HG03439 (cell line): Measurements from ENCODE around the gene PARD3.
"Not testable (repeated sequence)": the region's sequence is repeated elsewhere in the genome, so short reads cannot be mapped to it uniquely, and the experiment has no call there.

Experiments
- ATAC-seq: cut with Tn5 transposase; IDR thresholded peaks from one replicate; pipeline ENCODE4 v1.9.1; 2021; ENCODE audit warnings: mild to moderate bottlenecking, moderate library complexity; ENCODE audit not compliant: unreplicated experiment

Gene PARD3

GRCh38 chr10:34290412-34291081 is 524.5 kb downstream of the PARD3 start:
- ATAC-seq, result no peak

GRCh38 chr10:34288634-34289033 is 526.5 kb downstream of the PARD3 start:
- no peak for ATAC-seq

GRCh38 chr10:34286136-34286739 is 528.9 kb downstream of the PARD3 start:
- ATAC-seq, result no peak

GRCh38 chr10:34281661-34282582 is 533.2 kb downstream of the PARD3 start:
- ATAC-seq, result no peak

GRCh38 chr10:34280599-34281374 is 534.3 kb downstream of the PARD3 start:
- ATAC-seq, result no peak

GRCh38 chr10:34275626-34276130 is 539.4 kb downstream of the PARD3 start:
- no peak for ATAC-seq

- no peak for ATAC-seq
Measured at GRCh38 chr10:34274906-34275305, 540.2 kb downstream of the PARD3 start.

- ATAC-seq, result no peak
Measured at GRCh38 chr10:34273340-34273739, 541.8 kb downstream of the PARD3 start.

GRCh38 chr10:34272316-34272715 is 542.8 kb downstream of the PARD3 start:
- no peak for ATAC-seq

GRCh38 chr10:34268410-34268809 is 546.7 kb downstream of the PARD3 start:
- not testable (repeated sequence) for ATAC-seq

- no peak for ATAC-seq
Measured at GRCh38 chr10:34262985-34263384, 552.1 kb downstream of the PARD3 start.

GRCh38 chr10:34260904-34261303 is 554.2 kb downstream of the PARD3 start:
- ATAC-seq, result no peak

- no peak for ATAC-seq
Measured at GRCh38 chr10:34256216-34256615, 558.9 kb downstream of the PARD3 start.

- ATAC-seq, result no peak
Measured at GRCh38 chr10:34255035-34255434, 560.1 kb downstream of the PARD3 start.

GRCh38 chr10:34254596-34254995 is 560.5 kb downstream of the PARD3 start:
- ATAC-seq, result no peak

GRCh38 chr10:34252111-34252510 is 563.0 kb downstream of the PARD3 start:
- ATAC-seq, result no peak

- no peak for ATAC-seq
Measured at GRCh38 chr10:34251177-34251576, 563.9 kb downstream of the PARD3 start.

- no peak for ATAC-seq
Measured at GRCh38 chr10:34250722-34251121, 564.4 kb downstream of the PARD3 start.

GRCh38 chr10:34249634-34250033 is 565.5 kb downstream of the PARD3 start:
- ATAC-seq, result no peak

GRCh38 chr10:34247560-34247959 is 567.5 kb downstream of the PARD3 start:
- no peak for ATAC-seq
